ENCODE measurements around the gene ZNF513.

ZNF513 gene

DNA sequence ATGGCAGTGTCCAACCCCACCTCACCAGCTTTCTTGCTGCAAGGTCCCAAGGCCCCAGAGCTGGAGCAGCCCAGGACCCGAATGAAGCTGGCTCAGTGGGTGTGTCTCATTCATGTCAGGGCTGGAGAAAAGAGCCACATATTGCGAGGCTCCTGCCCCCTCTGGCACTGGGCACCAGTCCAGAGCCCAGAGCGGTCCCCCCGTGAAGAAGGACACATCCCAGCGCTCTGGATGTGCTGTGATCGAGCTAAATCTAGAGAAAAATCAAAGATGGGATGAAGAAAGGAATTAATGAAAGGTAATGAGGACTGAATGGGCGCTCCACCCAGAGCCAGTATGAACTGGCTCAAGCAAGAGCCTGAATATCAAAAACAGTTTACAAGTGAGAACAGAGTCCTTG is 44.4 kb downstream of the ZNF513 start:
- Histone ChIP-seq H3K27me3 (no peaks in the 10 kb centered on the region), H3K36me3 (peaks cover 77% of the 10 kb centered on the region), H3K4me1 (no peaks in the 10 kb centered on the region), H3K4me3 (ENCODE audit: low read depth, low read length) (no peak overlapping the region), H3K9me3 (no peaks in the 10 kb centered on the region)
- no peak for DNase-seq
- TF ChIP-seq, protein P1, sequence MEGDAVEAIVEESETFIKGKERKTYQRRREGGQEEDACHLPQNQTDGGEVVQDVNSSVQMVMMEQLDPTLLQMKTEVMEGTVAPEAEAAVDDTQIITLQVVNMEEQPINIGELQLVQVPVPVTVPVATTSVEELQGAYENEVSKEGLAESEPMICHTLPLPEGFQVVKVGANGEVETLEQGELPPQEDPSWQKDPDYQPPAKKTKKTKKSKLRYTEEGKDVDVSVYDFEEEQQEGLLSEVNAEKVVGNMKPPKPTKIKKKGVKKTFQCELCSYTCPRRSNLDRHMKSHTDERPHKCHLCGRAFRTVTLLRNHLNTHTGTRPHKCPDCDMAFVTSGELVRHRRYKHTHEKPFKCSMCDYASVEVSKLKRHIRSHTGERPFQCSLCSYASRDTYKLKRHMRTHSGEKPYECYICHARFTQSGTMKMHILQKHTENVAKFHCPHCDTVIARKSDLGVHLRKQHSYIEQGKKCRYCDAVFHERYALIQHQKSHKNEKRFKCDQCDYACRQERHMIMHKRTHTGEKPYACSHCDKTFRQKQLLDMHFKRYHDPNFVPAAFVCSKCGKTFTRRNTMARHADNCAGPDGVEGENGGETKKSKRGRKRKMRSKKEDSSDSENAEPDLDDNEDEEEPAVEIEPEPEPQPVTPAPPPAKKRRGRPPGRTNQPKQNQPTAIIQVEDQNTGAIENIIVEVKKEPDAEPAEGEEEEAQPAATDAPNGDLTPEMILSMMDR (IDR thresholded peaks at IDR 0.05; ENCODE audit: low read depth, low read length) = no peak

DNA sequence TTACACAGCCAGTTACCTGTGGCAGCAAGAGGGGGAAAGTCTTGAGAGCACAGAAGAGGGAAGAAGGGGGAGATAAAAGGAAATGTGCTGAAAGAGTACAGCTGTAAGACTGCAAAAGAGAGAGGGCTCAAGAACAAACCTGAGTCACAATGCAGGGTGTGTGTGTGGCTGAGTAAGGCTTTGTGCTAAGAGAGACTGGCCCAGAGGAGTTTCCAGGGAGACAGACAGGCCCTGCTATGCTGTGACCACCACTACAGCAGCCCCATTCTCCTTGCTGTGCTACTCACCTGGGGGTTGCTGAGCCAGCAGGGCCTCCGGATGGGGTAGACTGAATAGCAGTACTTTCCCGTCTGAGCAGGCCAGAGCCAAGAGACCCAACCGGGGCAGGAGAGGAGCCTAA is 45.2 kb downstream of the ZNF513 start:
- Histone ChIP-seq H3K36me3 (peaks cover 70% of the 10 kb centered on the region), H3K4me3 (ENCODE audit: low read depth, low read length) (no peak overlapping the region), H3K27me3 (no peaks in the 10 kb centered on the region), H3K9me3 (no peaks in the 10 kb centered on the region), H3K4me1 (no peaks in the 10 kb centered on the region)
- TF ChIP-seq, protein P1 (IDR thresholded peaks at IDR 0.05; ENCODE audit: low read depth, low read length) = no peak
- no peak for DNase-seq
